HG03196 (cell line): ENCODE results near the gene CMIP.
"Not testable (repeated sequence)": the region's sequence is repeated elsewhere in the genome, so short reads cannot be mapped to it uniquely, and the experiment has no call there.

ENCODE experiments used
- ATAC-seq: cut with Tn5 transposase; IDR thresholded peaks from one replicate; pipeline ENCODE4 v1.9.1; 2021; ENCODE audit not compliant: unreplicated experiment

The CMIP gene

DNA sequence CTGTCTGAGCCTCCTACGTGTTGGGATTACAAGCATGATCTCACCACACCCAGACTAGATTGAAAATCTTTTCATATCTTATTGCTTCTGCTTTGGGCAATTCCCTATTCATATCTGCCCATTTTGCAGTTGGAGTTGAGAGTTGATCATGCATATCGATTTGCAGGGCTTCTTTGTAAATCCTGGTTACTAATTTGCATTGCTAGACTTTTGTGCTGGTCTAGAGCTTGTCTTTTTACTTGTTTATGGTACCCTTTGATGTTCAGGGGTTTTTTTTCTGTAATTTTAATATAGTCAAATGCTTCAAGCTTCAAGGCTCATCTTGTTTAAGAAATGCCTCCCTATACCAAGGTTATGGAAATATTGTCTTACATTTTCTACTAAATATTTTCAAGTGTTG, 23.5 kb upstream of the CMIP start:
- ATAC-seq = no peak

DNA sequence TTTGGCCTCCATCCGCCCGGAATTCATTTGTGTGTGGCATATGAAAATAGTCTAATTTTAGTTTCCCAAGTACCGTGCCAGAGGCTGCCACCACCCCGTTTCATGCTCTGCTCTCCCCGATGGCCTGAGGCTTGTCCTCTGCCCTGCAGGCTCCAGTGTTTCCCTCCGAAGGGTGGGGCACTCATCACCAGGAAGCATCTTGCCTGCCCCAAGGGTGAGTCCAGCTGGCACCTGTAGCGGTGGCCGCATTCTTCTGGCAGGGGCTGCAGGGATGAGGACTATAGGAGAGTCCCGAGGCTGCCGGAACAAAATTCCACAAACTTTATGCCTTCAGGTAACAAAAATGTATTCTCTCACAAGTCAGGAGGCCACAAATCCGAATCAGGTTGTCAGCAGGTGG, 23.1 kb upstream of the CMIP start:
- no peak for ATAC-seq

DNA sequence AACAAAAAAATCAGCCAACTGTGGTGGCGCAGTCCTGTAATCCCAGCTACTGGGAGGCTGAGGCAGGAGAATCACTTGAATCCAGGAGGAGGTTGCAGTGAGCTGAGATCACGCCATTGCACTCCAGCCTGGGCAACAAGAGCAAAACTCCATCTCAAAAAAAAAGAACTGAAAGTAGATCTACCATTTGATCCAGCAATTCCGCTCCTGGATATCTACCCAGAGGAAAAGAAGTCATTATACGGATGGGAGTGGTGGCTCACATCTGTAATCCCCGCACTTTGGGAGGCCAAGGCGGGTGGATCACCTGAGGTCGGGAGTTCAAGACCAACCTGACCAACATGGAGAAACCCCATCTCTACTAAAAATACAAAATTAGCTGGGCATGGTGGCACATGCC, 22.5 kb upstream of the CMIP start:
- ATAC-seq = not testable (repeated sequence)

DNA sequence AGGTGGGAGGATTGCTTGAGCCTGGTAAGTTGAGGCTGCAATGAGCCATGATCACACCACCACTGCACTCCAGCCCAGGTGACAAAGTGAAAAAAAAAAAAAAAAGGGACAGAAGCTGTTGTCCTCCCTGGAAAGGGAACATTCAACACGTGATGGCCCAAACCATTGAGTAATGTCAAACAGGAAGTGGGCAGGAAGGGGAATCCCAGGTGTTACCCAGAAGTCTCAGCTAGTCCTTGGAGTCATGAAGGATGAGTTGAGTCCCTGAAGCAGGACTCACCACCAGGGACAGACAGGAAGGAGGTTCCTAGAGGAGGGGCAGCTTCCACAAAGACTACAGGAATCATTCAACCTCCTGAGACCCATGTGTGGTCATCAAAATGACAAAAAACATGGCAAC, 19.8 kb upstream of the CMIP start:
- ATAC-seq = peak; percentile 58

DNA sequence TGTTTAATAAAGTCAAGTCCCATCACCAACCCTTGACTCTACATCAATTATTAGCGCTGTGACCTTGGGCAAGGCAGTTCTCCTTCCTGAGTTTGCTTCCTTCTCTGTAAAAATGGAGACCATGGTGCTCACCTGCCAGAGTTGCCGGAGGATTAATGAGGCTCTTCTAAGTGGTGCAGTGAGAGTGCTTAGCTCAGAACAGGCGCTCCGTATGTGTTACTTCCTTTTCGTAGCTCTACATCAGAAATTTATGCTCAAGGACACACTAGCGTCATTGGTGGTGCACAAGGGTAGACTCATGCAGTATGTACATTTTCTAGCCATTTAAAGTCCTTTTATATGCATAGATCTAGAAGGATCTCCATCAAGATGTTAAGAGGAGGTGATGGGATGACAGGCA, 17.4 kb upstream of the CMIP start:
- ATAC-seq = no peak

DNA sequence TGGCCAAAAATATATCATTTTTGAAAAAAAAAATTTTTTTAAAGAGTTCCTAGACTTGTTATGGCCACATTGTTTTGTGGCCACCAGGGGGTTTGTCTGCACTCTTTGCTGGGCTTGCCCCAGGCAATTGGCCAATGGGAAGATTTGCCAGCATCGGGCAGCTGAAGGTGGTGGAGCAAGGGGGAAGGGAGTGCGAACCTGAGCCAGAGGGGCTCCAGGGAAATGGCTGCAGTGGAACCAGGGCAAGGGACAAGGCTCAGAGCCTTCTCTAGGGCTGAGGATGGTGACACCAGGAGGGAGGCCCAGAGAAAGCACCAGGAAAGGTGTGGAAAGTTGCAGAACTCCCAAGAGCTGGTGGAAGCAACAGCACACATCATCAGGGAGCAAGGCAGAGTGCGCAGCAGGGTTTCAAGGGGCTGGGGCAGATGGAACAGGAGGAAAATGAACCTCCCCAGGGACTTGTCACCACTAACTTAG, 15.5 kb upstream of the CMIP start:
- ATAC-seq = no peak

DNA sequence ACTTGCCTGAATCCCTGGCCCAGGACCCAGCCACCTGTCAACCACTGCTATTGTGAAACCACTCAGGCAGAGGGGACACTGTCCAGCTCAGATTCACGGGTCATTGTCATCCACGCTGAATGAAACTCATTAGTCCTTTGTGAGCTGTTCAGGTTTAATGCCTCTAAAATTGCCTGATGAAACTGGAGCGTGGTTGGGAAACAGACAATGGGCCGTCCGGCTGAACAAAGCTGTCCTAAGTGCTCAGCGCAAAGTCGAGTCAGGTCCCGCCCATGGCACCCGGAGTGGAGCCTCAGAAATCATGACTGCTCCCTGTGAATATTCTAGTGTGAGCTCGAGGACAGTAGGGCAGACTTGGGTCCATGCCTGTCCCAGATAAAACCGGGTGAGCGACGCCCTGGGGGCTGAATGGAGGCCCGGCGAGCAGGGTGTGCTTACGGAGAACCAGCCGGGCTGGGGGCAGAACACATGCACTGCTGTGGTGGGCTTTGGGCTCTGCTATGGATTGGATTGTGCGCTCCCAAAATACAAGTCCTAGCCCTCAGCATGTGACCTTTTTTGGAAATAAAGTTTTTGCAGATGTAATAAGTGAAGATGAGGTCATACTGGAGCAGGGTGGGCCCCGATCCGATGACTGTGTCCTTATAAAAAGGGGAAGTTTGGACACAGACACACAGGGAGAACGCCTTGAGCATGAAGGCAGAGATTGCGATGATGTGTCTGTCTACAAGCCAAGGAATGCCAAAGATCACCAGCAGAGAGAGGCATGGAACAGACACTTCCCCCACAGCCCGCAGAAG, 12.9 kb upstream of the CMIP start:
- ATAC-seq = no peak

DNA sequence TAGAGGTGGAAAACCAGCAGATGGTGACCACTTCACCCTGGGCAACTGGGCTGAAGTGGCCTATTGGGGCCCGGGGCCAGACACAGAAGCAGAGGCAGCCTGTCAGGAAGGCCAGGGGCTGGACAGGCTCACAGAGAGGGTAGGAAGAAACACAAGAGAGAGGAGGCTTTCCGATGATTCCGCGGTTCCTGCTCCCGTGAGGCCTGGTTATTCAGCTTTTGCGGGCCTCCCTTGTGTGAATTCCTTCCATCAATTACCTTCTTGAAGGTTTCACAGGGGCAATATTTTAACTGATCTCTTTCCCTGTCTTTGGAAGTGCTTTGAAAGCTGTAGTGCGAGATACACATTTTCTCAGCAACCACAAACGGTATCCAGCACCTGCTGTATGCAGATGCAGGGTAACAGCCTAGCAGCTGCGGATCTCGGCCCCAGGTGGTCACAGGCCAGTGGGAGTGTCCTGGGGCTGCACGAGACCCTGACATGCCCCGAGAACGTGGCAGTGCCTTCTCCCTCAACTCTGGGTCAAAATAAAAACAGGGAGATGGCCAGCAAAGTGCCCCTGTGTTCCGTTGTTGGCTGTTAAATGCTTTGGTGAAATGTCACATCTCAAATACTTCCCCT, 11.6 kb upstream of the CMIP start:
- no peak for ATAC-seq

DNA sequence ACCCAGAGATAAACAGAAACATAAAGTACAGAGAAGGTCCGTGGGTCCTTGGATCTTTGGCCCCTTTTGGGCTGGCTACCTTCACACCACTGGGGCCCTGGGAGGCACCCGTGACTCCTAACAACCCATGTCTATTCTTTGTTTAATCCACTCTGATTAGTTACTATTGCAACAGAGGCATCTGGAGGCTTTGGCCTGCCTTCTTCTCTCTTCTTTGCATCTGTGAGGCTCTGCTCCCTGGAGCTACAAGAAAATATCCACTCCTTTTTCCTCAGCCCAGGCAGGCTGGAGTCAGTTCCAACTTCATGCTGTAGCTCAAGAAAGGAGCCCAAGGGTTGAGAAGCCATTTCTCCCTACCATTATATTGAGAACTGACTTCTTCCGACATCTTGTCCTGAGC, 9.5 kb upstream of the CMIP start:
- ATAC-seq = no peak

DNA sequence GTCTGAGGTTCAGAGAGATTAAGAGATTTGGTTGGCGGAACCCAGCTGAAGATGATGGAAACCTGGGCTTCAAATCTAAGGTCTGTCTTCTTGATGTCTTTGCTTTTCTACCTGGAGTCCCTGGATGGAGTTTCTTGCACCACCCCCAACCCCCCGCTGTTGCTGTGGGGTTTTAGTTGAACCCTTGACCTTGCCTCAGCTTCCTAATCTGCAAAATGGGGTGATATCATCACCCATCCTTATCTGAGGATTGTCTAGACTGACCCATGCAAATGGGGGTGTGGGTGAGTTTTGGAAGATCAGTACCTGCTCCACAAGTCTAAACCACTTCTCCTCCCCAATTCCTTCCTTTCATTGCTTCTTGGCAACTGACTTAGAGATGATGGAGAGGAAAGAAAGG, 9.0 kb upstream of the CMIP start:
- ATAC-seq = no peak

DNA sequence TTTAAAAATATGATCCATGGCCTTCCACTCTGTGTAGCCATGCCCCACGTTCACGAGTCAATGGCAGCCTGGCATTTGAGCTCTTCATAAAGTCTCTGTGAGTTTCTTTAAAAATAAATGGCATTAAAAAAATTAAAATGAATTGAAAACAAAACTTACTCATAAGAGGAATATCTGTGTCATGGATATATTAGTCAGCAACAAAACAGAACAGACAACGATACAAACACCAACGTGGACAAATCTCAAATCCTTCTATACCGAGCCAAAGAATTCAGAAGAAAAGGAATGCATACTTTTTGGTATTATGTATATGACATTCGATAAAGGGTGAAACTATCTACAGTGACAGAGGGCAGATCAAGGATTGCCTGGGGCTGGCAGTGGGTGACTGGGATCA, 8.2 kb upstream of the CMIP start:
- no peak for ATAC-seq

DNA sequence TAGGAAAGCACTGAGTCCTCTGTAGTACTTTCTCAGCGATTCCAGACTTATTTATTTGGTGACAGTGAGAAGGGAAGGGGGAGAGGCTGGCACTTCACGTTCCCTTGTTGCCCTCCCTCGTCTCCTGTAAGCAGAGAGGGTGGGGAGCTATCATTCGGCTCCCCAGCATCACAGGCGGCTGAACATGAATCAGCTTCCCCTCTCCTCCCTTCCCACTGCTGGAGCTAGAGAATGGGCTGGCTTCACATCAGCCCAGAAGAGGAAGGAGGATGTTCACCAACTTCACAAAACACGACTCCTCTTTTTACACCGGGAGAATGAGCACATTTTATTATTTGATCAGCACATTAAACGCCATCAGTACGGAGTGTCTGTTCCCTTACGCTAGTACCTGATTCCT, 6.7 kb upstream of the CMIP start:
- ATAC-seq = no peak

DNA sequence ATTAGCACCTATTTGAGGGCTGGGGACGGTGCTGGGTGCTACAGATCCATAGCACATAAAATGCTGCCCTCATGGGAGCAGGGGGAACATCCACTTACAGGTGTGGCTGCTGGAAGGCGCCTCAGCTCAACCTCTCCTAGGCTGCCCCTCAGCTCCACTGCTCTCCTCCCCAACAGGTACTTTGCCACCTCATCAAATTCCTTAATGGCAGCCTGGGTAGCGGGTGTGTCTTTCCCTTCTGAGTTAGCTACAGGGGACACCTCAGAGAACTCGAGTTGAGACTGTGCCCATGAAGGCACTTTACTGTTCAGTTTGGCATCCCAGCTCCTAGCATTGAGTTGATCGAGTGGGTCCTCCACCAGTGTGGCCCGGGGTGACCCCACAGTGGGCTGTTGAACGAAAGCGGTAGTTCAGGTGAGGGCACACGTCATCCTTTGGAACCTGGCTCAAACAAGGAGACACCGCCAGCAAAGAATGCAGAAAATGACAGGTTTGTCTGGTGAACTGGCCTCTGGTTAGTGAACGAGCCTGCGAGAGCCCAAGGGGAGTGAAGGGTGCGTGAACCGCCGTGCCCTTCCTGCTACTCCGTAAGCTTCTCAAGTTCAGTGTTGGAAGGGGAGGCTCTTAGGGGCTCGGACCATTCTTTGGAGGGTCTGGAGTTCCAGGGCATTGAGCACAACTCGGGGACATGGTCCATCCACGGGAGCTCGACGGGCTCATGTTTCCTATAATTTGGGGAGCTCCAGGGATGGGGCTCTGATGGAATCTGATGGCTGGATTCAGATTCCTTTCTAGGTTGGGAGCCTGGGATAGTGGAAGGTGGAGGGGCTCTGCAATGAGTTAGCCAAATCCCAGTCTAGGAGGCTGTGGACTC, 3.5 kb upstream of the CMIP start:
- ATAC-seq = no peak

DNA sequence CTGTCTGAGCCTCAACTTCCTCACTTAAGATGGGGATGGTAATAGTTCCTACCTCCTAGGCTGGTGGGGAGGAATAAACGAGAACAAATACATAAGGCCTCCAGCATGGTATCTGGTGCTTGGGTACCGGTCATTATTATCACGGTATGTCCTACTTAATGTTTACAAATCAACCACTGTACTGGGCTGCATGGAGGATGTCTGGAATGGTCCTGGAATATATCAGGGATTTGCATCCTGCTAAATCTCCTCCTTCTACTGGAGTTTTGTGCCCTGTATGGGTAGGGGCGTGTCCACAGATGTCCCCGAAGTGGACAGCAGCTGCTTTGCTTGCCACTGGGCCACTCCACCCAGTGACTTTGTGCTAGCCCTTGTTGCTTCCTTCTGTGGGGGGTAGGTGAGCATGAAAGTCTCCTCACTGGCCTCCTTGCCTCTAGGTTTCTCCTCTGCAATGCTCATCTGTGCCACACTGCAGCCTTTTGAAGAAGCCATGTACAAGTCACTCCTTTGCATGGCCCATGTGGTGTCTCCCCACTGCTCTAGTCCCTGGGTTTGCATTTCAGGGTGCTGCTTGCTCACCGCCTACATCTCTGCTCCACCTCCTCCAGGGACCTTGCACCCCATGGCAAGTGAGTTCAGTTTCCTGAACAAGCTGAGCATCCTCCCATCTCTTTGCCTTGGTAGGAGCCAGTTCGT, 2.2 kb upstream of the CMIP start:
- ATAC-seq = no peak

DNA sequence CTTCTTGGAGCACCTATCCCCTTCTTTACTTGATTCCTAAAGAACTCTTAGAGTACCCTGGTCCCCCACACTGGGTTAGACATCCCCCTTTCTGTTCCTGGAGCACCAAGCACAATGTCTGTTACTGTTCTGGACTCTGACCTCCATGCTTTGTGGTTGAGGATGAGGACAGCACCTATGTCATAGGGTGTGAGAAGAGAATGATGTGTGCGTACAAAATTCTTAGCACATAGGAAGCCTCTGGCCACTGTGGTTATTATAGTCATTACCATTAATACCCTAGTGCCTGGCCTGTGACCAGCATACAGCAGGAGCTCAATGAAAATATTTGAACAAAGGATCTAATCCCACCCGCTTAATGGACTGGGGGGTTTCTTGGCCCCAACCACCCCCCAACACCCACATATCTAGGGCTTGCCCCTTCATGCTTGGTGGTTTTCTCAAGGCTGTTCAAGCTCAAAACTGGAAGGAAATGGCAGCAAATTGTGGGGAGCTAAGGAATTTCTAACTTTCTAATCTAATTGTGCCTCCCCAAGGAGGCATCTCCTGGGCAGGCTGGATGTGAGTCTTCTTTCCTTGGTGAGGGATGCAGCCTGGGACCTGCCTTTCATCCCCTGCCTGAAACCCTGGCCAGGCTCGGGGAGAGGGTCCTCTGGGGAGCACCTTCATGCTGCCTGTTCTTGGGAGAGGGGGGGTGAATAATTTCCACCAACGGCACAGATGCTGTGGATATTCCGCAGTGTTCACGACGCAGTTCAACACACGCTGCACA, 1.5 kb upstream of the CMIP start:
- ATAC-seq = no peak

DNA sequence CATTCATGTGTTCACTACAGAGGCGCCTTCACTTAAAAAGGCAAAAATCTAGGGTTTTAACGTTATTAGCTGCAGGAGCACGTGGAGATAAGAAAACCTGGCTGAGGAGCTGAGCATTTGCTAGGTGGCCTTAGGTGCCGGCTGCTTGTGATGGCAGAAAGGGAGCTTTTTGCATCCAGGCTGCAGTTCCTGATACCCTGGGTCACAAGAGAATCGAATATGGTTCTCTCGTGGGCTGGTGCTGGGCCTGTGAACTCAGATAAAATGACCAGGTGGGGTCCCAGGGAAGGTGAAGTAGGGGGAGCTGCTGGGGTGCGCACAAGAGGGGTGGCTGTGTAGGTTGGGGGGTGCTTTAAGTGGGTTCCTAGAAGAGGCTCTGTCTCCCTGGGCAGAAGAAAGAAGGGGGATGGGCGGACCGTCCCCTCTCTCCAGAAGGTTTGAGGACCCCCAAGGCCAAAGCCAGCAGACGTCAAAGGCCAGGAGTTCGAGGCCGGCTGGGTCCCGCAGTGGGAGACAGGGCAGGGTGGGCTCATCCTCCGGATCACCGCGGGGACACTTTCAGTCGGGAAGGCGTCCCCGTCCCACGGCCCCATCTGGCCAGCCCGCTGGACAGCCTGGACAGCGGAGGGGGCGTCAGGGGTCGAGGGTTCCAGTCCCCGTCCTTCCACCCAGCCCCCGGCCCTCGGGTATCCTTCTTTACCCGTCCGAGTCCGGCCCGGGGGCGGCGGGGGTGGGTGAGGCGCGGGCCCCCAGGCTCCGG, 740 bp upstream of the CMIP start:
- ATAC-seq = no peak

DNA sequence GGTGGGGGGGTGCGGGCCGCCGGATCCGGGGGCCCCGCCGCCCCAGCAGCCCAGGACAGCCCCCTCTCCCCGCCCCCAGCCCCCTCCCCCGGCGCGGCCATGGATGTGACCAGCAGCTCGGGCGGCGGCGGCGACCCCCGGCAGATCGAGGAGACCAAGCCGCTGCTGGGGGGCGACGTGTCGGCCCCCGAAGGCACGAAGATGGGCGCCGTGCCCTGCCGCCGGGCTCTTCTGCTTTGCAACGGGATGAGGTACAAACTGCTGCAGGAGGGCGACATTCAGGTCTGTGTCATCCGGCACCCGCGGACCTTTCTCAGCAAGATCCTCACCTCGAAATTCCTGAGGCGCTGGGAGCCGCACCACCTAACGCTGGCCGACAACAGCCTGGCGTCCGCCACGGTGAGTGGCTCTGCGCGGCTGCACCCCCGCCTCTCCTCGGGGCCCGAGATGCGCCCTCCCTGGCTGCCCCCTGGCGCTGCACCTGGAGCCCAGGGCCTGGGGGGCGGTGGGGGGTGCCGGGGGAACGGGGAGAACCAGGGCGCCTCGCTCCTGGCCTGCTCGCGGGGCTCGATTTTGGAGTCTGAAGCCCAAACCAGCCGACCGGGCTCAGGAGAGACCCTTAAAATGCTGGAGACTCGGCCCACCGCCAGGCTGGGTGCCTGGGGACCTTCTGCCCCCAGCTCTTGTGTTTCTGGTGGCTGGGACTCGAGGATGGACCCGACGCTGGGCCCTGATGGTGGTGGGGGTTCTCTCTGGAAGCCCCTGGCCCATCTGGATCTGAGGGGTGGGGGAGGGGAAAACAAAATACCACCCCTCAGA, 744 bp downstream of the CMIP start:
- no peak for ATAC-seq

DNA sequence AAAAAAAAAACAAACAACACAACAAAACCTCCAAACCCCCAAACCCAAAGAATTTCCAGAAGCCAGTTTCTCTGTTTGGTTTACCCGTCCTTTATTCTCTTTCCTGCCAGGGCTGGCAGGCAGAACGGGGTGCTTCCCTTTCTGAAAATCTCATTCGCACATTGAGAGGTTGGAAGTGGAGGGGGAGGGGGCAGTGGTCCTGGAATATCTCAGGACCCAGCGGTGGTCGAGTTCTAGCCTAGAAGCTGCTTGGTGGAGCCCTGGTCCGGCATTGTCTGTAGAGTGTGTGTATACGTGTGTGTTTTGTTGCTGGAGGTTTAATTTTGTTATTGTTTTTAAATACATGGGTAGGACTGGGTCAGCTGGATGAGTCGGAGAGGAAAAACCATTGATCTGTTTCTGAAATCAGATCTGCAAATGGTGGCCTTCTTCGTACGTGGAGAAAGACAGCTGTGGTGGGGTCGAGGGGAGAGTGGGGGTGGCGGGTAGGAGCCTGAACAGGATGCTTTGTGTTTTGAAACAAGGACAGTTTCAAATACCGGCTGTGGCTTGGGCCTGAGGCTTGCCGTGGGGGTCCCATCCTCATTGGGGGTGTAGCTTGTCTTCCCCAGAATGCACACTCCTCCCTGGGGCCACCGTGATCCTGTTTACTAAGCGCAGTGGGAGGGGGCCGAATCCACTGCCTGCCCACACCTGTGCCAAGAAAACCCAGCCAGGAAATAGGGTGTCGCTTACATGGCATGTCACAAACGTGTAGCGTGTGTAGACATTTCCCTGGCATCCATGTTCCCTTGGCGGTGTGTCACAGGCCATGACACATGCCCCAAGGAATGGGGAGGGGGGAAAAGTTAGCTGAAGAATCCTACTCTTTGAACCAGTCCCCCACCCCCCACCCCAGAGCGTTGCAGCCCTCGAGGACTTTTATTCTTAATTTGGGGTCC, 1.6 kb downstream of the CMIP start:
- no peak for ATAC-seq
